ENCODE results near the gene EXO1.

The EXO1 gene

DNA sequence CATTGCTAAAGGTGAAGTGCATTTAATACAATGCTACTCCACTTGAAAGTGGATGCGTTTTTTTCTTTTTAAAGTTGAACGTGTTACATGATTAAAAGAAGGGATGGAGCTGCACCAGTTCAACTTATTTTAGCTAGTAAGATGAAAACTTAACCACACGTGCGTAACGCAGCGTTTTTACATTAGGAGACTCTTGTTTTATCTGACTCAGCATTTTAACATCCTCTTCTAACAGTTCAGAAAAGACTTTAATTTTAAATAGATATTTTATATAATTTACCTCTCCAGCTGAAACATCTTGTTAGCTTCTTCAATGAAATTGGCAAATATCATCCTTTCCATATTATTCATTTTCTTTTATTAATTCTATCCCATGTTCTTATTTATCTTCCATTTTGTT is 33.4 kb downstream of the EXO1 start:
- Histone ChIP-seq H3K27ac (ENCODE audit: extremely low read depth, low read depth, low read length) (no peak overlapping the region), H3K4me1 (ENCODE audit: control insufficient read depth, insufficient read depth, low read length) (no peaks in the 10 kb centered on the region), H3K36me3 (ENCODE audit: control insufficient read depth in 2 of 2, insufficient read depth in 1 of 2, low read length in 2 of 2) (peaks cover 49 to 80% of the 10 kb centered on the region in 2 experiments), H3K9me3 (ENCODE audit: control insufficient read depth, insufficient read depth, low read depth, low read length) (no peaks in the 10 kb centered on the region), H3K4me3 (ENCODE audit: low read depth, low read length) (no peak overlapping the region)
- CTCF ChIA-PET: interaction anchor here (0.6 to 0.9 kb wide), 3 partner anchors 16 to 277 kb away, joined by 3 to 4 read pairs (median 3); no protein-coding TSS in a partner anchor
- TF ChIP-seq ZNF510 (tag by site-specific recombination; IDR thresholded peaks at IDR 0.05; ENCODE audit: insufficient replicate concordance) (peak; percentile 52), ZNF169 (tag by site-specific recombination; IDR thresholded peaks at IDR 0.05) (no peak)
- POLR2A ChIA-PET: interaction anchor here (0.6 kb wide), 1 partner anchor 14 kb away, joined by 3 read pairs; no protein-coding TSS in a partner anchor

DNA sequence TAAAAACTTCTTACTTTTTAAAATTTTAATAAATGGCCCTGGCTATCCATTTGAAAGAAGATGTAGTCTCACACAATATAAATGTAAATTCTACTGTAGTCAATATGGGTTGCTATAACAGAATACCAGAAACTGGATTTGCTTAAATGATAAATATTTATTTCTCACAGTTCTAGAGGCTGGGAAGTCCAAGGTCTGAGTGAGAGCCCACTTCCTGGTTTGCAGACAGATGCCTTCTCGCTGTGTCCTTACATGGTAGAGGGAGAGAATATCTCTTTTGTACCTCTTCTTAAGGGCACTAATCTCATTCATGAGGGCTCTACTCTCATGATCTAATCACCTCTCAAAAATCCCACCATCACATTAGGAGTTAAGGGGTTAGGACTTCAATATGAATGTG is 35.2 kb downstream of the EXO1 start:
- Histone ChIP-seq H3K9me3 (ENCODE audit: control insufficient read depth, insufficient read depth, low read depth, low read length) (no peaks in the 10 kb centered on the region), H3K4me3 (ENCODE audit: low read depth, low read length) (no peak overlapping the region), H3K4me1 (ENCODE audit: control insufficient read depth, insufficient read depth, low read length) (no peaks in the 10 kb centered on the region), H3K27ac (ENCODE audit: extremely low read depth, low read depth, low read length) (no peak overlapping the region), H3K36me3 (ENCODE audit: control insufficient read depth in 2 of 2, insufficient read depth in 1 of 2, low read length in 2 of 2) (peaks cover 60 to 95% of the 10 kb centered on the region in 2 experiments)
- ChIA-PET POLR2A (no interaction called here), CTCF (no interaction called here)
- TF ChIP-seq ZNF76 (tag by site-specific recombination; IDR thresholded peaks at IDR 0.05; ENCODE audit: borderline replicate concordance, low read depth): no peak
- TF ChIP-seq ZBTB8A (tag by site-specific recombination; IDR thresholded peaks at IDR 0.05): no peak
- TF ChIP-seq, protein P1, sequence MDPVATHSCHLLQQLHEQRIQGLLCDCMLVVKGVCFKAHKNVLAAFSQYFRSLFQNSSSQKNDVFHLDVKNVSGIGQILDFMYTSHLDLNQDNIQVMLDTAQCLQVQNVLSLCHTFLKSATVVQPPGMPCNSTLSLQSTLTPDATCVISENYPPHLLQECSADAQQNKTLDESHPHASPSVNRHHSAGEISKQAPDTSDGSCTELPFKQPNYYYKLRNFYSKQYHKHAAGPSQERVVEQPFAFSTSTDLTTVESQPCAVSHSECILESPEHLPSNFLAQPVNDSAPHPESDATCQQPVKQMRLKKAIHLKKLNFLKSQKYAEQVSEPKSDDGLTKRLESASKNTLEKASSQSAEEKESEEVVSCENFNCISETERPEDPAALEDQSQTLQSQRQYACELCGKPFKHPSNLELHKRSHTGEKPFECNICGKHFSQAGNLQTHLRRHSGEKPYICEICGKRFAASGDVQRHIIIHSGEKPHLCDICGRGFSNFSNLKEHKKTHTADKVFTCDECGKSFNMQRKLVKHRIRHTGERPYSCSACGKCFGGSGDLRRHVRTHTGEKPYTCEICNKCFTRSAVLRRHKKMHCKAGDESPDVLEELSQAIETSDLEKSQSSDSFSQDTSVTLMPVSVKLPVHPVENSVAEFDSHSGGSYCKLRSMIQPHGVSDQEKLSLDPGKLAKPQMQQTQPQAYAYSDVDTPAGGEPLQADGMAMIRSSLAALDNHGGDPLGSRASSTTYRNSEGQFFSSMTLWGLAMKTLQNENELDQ (tag by site-specific recombination; IDR thresholded peaks at IDR 0.05; ENCODE audit: low read depth): no peak
- no peak for TF ChIP-seq ZNF157 (tag by site-specific recombination; IDR thresholded peaks at IDR 0.05)
- TF ChIP-seq PRDM1 (tag by site-specific recombination; IDR thresholded peaks at IDR 0.05): no peak
- TF ChIP-seq FEZF1 (tag by site-specific recombination; IDR thresholded peaks at IDR 0.05): no peak
- no peak for TF ChIP-seq RBAK (tag by site-specific recombination; IDR thresholded peaks at IDR 0.05)

DNA sequence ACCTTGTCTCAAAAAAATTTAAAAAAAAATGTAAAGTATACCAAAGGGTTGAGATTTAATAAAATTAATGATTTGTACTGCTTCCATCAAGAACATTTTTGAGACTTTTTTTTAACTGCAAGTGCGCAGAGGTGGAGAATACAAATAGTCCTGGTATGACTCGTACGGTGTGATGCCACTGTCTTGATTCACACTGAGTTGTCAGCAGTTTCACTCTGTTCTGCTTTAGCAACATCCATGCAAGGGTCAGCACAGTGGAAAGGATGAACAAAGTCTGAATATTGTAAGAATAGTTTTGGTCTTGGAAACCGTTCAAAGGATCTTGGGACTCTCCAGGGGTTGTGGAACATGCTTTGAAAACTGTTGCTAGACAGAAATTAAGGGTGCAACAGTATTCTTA is 40.2 kb downstream of the EXO1 start:
- CTCF ChIA-PET: no interaction called here
- peaks cover 55 to 73% of the 10 kb centered on the region in 2 experiments for H3K36me3 ChIP-seq (ENCODE audit: control insufficient read depth in 2 of 2, insufficient read depth in 1 of 2, low read length in 2 of 2)
- POLR2A ChIA-PET: no interaction called here

More for the DNA sequence above, 40.2 kb downstream of the EXO1 start:
- Histone ChIP-seq H3K27ac (ENCODE audit: extremely low read depth, low read depth, low read length) (no peak overlapping the region), H3K4me1 (ENCODE audit: control insufficient read depth, insufficient read depth, low read length) (no peaks in the 10 kb centered on the region), H3K4me3 (ENCODE audit: low read depth, low read length) (no peak overlapping the region), H3K9me3 (ENCODE audit: control insufficient read depth, insufficient read depth, low read depth, low read length) (no peaks in the 10 kb centered on the region)
- TF ChIP-seq, protein P2, sequence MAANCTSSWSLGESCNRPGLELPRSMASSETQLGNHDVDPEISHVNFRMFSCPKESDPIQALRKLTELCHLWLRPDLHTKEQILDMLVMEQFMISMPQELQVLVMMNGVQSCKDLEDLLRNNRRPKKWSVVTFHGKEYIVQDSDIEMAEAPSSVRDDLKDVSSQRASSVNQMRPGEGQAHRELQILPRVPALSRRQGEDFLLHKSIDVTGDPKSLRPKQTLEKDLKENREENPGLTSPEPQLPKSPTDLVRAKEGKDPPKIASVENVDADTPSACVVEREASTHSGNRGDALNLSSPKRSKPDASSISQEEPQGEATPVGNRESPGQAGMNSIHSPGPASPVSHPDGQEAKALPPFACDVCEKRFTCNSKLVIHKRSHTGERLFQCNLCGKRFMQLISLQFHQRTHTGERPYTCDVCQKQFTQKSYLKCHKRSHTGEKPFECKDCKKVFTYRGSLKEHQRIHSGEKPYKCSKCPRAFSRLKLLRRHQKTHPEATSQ (tag by site-specific recombination; IDR thresholded peaks at IDR 0.05): no peak
- no peak for TF ChIP-seq ZNF239 (tag by site-specific recombination; IDR thresholded peaks at IDR 0.05)
- no peak for TF ChIP-seq MZF1 (tag by site-specific recombination; IDR thresholded peaks at IDR 0.05; ENCODE audit: borderline replicate concordance)
- no peak for TF ChIP-seq ZNF792 (tag by site-specific recombination; IDR thresholded peaks at IDR 0.05)
- no peak for TF ChIP-seq ZNF202 (tag by site-specific recombination; IDR thresholded peaks at IDR 0.05; ENCODE audit: borderline replicate concordance)
- TF ChIP-seq ZNF266 (tag by site-specific recombination; IDR thresholded peaks at IDR 0.05; ENCODE audit: low read depth): no peak
- TF ChIP-seq ZNF621 (tag by site-specific recombination; IDR thresholded peaks at IDR 0.05): no peak
- TF ChIP-seq ZNF768 (tag by site-specific recombination; IDR thresholded peaks at IDR 0.05): no peak
- no peak for TF ChIP-seq ZNF350 (tag by site-specific recombination; IDR thresholded peaks at IDR 0.05)
- no peak for TF ChIP-seq ZNF133 (tag by site-specific recombination; IDR thresholded peaks at IDR 0.05)
- no peak for TF ChIP-seq ZNF555 (tag by site-specific recombination; conservative IDR thresholded peaks at IDR 0.05)
- TF ChIP-seq, protein P3, sequence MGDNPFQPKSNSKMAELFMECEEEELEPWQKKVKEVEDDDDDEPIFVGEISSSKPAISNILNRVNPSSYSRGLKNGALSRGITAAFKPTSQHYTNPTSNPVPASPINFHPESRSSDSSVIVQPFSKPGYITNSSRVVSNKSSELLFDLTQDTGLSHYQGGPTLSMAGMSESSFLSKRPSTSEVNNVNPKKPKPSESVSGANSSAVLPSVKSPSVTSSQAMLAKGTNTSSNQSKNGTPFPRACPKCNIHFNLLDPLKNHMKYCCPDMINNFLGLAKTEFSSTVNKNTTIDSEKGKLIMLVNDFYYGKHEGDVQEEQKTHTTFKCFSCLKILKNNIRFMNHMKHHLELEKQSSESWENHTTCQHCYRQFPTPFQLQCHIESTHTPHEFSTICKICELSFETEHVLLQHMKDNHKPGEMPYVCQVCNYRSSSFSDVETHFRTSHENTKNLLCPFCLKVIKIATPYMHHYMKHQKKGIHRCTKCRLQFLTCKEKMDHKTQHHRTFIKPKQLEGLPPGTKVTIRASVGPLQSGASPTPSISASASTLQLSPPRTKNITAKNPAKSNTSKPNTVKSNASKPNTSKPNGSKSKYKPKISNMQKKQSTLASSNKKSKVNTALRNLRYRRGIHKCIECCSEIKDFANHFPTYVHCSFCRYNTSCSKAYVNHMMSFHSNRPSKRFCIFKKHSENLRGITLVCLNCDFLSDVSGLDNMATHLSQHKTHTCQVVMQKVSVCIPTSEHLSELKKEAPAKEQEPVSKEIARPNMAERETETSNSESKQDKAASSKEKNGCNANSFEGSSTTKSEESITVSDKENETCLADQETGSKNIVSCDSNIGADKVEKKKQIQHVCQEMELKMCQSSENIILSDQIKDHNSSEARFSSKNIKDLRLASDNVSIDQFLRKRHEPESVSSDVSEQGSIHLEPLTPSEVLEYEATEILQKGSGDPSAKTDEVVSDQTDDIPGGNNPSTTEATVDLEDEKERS (tag by site-specific recombination; IDR thresholded peaks at IDR 0.05): no peak
- TF ChIP-seq TCF7L2 (IDR thresholded peaks at IDR 0.05; ENCODE audit: borderline replicate concordance, low read depth, low read length): no peak
- TF ChIP-seq OVOL3 (tag by site-specific recombination; IDR thresholded peaks at IDR 0.05): no peak

Data from HEK293 (cell line).